Left cardiac atrium (tissue), 4 donors: ENCODE data around the gene CNN2. TPM values are rescaled to one million over a fixed set of nuclear protein-coding genes. Genes with fewer than 3 reads are reported as not detected.

Experiments used
- ATAC-seq, 2 donors: fragments of 200-7000 bp; cut with Tn5 transposase; one replicate each; pipeline ENCODE4 v1.9.1; 2020; ENCODE audit warnings: mild to moderate bottlenecking in 2 of 2, moderate library complexity in 2 of 2
- DNase-seq: peaks from one replicate; pipeline ENCODE4 v3.0.0-alpha.2; 2020
- intact Hi-C, 2 donors: fragments of 100-400 bp; cut with DNase I; formaldehyde crosslinking; loops; one replicate each; pipeline versions ENCODE4 v1.14.1 to v1.15.1; 2022 to 2023
- total RNA-seq, 2 donors: library from RNA; stranded (reverse); fragmentation: NEBNext Ultra II Directional; extraction: Animal tissue kit (Norgen Biotek cat#: 25700); gene quantifications; one replicate each; pipeline ENCODE4 v1.2.1, GENCODE V29; 2021
- donor health status: DM: no; HTN: yes; CAD: no.
- donor health status: DM: no; HTN: yes; CAD: no; lungs with severe emphysema.
- donor health status: DM: yes; HTN: yes; CAD: no.
- donor health status: Dilated cardiomyopathy.

Gene CNN2
- total RNA-seq, 2 donors from 2014 or later = 74.4 to 83.8 TPM

GRCh38 chr19:1008268-1009040 lies 18.0 kb upstream of the CNN2 start:
- DNase-seq = no peak
- intact Hi-C loops = no loop called here
- no peak for ATAC-seq

- DNase-seq (peak; percentile 65), ATAC-seq (peak; percentile 50 to 75)
- intact Hi-C loops = no loop called here
These were observed 17.1 kb upstream of the CNN2 start for GRCh38 chr19:1009041-1009980.

GRCh38 chr19:1009981-1010538 lies 16.3 kb upstream of the CNN2 start:
- intact Hi-C loops = no loop called here
- DNase-seq (no peak), ATAC-seq (no peak)

- DNase-seq (no peak), ATAC-seq (no peak)
- intact Hi-C loops = no loop called here
These were observed 15.6 kb upstream of the CNN2 start for GRCh38 chr19:1010586-1011510.

GRCh38 chr19:1011831-1012333 lies 14.5 kb upstream of the CNN2 start:
- intact Hi-C loops = no loop called here
- no peak for ATAC-seq
- DNase-seq = no peak

GRCh38 chr19:1012334-1012733 lies 14.1 kb upstream of the CNN2 start:
- DNase-seq = no peak
- ATAC-seq = no peak
- intact Hi-C loops = no loop called here

DNA sequence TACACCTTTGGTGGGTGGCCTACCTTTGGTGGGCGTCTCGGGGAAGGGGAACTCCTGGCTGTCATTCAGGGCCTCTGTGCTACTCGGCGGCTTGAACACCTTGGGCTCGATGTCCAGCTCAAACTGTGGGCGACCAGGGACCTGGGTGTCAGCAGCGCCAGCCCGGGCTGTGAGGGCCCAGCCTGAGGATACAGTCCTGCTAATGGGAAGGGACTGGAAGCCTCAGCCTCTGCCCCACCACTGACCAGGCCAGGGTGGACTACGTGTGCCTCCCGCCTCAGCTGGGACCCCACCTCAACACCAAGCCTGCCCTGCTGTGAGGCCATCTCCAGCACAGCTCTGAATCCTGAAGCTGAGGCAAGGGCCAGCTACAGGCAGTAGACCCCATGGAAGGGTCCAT lies 13.2 kb upstream of the CNN2 start:
- no peak for ATAC-seq
- intact Hi-C loops = no loop called here
- no peak for DNase-seq

- no peak for ATAC-seq
- intact Hi-C loops = no loop called here
- no peak for DNase-seq
These were observed 12.0 kb upstream of the CNN2 start for GRCh38 chr19:1014161-1015060.

GRCh38 chr19:1015061-1015781 lies 11.2 kb upstream of the CNN2 start:
- ATAC-seq = no peak
- no peak for DNase-seq
- intact Hi-C loops = no loop called here

- ATAC-seq (no peak), DNase-seq (no peak)
- intact Hi-C loops = no loop called here
These were observed 10.4 kb upstream of the CNN2 start for GRCh38 chr19:1015782-1016646.

- DNase-seq = no peak
- ATAC-seq = no peak
- intact Hi-C loops = no loop called here
These were observed 9.7 kb upstream of the CNN2 start for GRCh38 chr19:1016647-1017114.

DNA sequence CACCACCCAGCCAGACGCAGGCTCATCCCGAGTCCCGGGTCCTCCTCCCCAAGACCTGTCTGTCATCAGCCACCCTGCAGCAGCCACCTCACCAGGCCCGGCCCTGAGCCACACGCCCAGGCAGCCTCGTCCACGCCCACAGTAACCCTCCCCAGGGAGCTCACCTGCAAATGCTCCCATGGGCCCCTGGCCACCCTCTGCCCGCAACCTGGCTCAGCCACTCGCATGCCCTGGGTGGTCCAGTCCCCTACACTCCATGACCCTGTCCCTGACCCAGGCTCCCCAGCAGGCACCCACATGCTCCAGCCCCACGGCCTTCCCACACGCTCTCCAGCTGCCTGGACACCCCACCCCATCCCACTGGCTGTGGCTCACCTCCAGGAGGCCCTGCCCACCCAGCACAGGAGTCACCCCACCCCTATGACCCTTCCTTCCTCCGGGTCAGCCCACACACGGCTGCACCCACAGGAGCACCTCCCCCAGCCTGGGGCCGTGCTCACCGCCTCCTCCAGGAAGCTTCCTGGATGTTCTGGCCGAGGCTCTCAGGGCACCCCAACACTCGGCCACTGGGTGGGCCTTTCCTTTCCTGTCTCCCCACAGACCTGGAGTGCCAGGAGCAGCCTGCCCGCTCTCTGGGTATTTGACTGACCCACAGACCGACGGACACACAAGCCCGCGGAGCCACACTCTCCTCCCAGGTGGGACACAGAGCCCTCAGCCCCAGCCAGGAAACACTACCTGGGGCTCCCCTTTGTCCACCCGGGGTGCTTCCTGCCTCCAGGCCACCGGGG lies 9.1 kb upstream of the CNN2 start:
- ATAC-seq (peak in 1 of 2 donors; percentile 0), DNase-seq (peak; percentile 49)
- intact Hi-C loops = no loop called here

DNA sequence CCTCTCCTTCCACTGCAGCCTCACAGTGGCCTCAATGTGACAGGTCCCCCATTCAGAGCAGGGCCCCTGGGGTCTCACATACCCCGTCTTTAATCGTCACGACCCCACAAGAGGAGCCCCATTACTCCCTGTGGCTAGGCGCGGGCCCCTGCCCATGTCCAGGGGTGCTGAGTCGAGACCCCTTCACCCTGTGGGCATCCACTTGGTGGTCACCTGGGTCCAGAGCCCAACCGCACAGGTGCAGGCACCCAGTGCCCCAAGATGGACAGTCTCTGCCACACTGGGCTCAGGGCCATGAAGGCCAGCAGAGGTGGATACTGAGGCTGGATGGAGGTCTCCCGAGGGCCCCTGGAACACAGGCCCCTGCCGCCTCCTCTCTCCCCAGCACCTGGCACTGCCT lies 8.5 kb upstream of the CNN2 start:
- DNase-seq = no peak
- ATAC-seq = no peak
- intact Hi-C loops = no loop called here

GRCh38 chr19:1018393-1018792 lies 8.0 kb upstream of the CNN2 start:
- ATAC-seq (no peak), DNase-seq (no peak)
- intact Hi-C loops = no loop called here

- intact Hi-C loops = no loop called here
- DNase-seq (no peak), ATAC-seq (no peak)
These were observed 7.3 kb upstream of the CNN2 start for GRCh38 chr19:1018932-1019615.
